ENCODE results near the gene ARHGDIA. TPM values are rescaled to one million over a fixed set of nuclear protein-coding genes. Genes with fewer than 3 reads are reported as not detected.
A peak's percentile ranks its signal among the peaks of the same experiment; 100 is the strongest.

The ARHGDIA gene
- total and polyA plus RNA-seq, 10 donors, result 131 to 392 (median 235) TPM

GRCh38 chr17:81899514-81900166 lies 28.5 kb upstream of the ARHGDIA start:
- TF ChIP-seq, protein P1, sequence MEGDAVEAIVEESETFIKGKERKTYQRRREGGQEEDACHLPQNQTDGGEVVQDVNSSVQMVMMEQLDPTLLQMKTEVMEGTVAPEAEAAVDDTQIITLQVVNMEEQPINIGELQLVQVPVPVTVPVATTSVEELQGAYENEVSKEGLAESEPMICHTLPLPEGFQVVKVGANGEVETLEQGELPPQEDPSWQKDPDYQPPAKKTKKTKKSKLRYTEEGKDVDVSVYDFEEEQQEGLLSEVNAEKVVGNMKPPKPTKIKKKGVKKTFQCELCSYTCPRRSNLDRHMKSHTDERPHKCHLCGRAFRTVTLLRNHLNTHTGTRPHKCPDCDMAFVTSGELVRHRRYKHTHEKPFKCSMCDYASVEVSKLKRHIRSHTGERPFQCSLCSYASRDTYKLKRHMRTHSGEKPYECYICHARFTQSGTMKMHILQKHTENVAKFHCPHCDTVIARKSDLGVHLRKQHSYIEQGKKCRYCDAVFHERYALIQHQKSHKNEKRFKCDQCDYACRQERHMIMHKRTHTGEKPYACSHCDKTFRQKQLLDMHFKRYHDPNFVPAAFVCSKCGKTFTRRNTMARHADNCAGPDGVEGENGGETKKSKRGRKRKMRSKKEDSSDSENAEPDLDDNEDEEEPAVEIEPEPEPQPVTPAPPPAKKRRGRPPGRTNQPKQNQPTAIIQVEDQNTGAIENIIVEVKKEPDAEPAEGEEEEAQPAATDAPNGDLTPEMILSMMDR (IDR thresholded peaks at IDR 0.05 in 8 of 11, conservative IDR thresholded peaks at IDR 0.05 in 3 of 11), result no peak
- no peak for TF ChIP-seq POLR2AphosphoS5 (IDR thresholded peaks at IDR 0.05)
- TF ChIP-seq POLR2A (IDR thresholded peaks at IDR 0.05), result no peak
- Histone ChIP-seq H3K4me3 (no peak overlapping the region), H3K27me3 (replicated peaks in 1 of 7) (peaks cover 0 to 29% (median 16%) of the 10 kb centered on the region in 7 donors), H3K4me1 (peaks cover 0 to 24% (median 18%) of the 10 kb centered on the region in 6 donors), H3K9me3 (no peaks in the 10 kb centered on the region), H3K27ac (no peak overlapping the region), H3K36me3 (peaks cover 0 to 79% (median 61%) of the 10 kb centered on the region in 6 donors)
- WGBS, 5 donors, result 90 to 97% (median 94%) methylated on average over 15 to 22 of the region's 22 CpGs
- intact Hi-C loops (cut with DNase I; ENCODE audit: low total_unique reads), result no loop called here
- no peak for DNase-seq

DNA sequence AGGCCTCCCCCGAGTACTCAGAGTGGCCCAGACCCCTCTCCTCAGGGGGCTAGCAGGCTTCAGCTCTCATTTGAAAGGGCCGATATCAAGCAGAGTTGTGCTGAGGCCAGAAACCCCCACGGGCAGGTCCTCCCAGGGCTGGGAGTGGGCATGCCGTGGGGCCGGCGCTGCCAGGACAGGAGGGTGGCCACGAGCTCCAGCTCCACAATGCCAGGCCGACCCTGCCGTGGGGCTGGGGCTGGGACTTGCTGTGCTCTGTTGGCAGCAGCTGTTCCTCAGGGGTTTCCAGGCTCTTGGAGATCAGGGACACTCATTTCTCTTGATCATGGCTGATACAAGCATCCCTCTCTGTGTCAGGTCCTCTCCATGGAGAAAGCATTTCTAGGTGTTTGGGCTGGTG lies 27.7 kb upstream of the ARHGDIA start:
- WGBS, 5 donors, result 69 to 100% (median 95%) methylated on average over 2 to 9 of the region's 9 CpGs

DNA sequence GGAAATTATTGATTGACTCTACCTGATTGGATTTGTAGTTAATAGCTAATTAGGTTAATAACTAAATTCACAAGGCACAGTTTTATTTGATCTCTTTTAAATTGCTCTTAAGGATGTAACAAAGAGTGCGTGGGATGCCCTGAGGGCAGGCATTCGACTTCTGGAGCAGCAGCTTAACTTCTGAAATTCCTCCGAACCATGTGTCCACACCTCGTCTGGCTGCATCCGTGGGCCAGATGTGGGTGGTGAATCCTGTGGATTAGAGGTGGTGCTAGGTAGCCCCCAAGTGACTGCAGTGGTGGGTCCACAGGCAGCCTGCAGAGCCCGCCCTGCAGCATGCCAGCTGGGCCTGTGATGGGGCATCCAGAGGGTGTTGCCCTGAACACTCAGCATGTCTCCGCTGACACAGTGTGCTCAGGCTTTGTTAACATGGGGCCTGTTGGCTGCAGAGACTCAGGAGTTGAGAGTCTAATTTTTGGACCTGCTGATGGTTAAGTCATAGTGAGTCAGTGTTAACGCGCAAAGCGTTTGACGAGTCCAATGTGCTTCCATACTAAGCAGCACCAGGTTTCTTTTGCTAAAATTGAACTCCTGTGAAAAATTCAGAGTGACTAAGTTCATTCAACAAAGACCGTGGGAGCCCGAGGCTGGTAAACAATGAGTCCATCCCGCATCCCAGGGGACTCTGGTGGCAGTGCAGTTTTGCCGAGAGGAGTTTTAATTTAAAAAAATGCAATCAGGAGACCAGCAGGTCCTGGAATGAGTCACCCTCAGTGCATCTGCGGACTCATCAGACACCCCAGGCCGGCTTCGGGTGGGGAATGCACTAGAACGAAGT lies 27.1 kb upstream of the ARHGDIA start:
- Histone ChIP-seq H3K36me3 (peaks cover 0 to 79% (median 67%) of the 10 kb centered on the region in 6 donors), H3K4me1 (peaks cover 0 to 32% (median 18%) of the 10 kb centered on the region in 6 donors), H3K4me3 (no peak overlapping the region), H3K9me3 (no peaks in the 10 kb centered on the region), H3K27ac (no peak overlapping the region), H3K27me3 (replicated peaks in 1 of 7) (peaks cover 0 to 26% (median 16%) of the 10 kb centered on the region in 7 donors)
- TF ChIP-seq POLR2AphosphoS5 (IDR thresholded peaks at IDR 0.05) (no peak), POLR2A (IDR thresholded peaks at IDR 0.05) (no peak)
- TF ChIP-seq, protein P1 (IDR thresholded peaks at IDR 0.05 in 8 of 11, conservative IDR thresholded peaks at IDR 0.05 in 3 of 11), result no peak
- DNase-seq, result no peak
- intact Hi-C loops (cut with DNase I; ENCODE audit: low total_unique reads), result no loop called here
- 90 to 97% (median 93%) methylated on average over 16 to 19 of the region's 19 CpGs for WGBS, 5 donors

More for the DNA sequence above, 27.7 kb upstream of the ARHGDIA start:
- peaks cover 0 to 28% (median 18%) of the 10 kb centered on the region in 6 donors for H3K4me1 ChIP-seq
- H3K27me3 ChIP-seq (replicated peaks in 1 of 7), result peaks cover 0 to 29% (median 16%) of the 10 kb centered on the region in 7 donors
- H3K36me3 ChIP-seq, result peaks cover 0 to 79% (median 64%) of the 10 kb centered on the region in 6 donors
- no peak overlapping the region for H3K27ac ChIP-seq
- DNase-seq, result no peak
- no peak overlapping the region for H3K4me3 ChIP-seq
- peak in 1 of 3 donors; percentile 13 for TF ChIP-seq POLR2AphosphoS5 (IDR thresholded peaks at IDR 0.05)
- TF ChIP-seq, protein P1 (IDR thresholded peaks at IDR 0.05 in 8 of 11, conservative IDR thresholded peaks at IDR 0.05 in 3 of 11), result no peak
- intact Hi-C loops (cut with DNase I; ENCODE audit: low total_unique reads), result no loop called here
- no peaks in the 10 kb centered on the region for H3K9me3 ChIP-seq

GRCh38 chr17:81895400-81895799 lies 24.3 kb upstream of the ARHGDIA start:
- TF ChIP-seq, protein P1 (IDR thresholded peaks at IDR 0.05 in 8 of 11, conservative IDR thresholded peaks at IDR 0.05 in 3 of 11), result no peak
- TF ChIP-seq POLR2A (IDR thresholded peaks at IDR 0.05), result no peak
- Histone ChIP-seq H3K4me3 (no peak overlapping the region), H3K36me3 (peaks cover 0 to 72% (median 63%) of the 10 kb centered on the region in 6 donors), H3K4me1 (peaks cover 5 to 32% (median 19%) of the 10 kb centered on the region in 6 donors), H3K27ac (no peak overlapping the region), H3K9me3 (no peaks in the 10 kb centered on the region), H3K27me3 (replicated peaks in 1 of 7) (no peaks in the 10 kb centered on the region)
- intact Hi-C loops (cut with DNase I; ENCODE audit: low total_unique reads), result no loop called here
- 86 to 92% (median 91%) methylated on average over 11 of the region's 11 CpGs for WGBS, 5 donors
- DNase-seq, result no peak
